GM23338 (cell line): ENCODE results near the gene SLC6A11. TPM values are rescaled to one million over a fixed set of nuclear protein-coding genes. Genes with fewer than 3 reads are reported as not detected.

Experiments
- CREB1 ChIP-seq: fragments of 250-450 bp; sonication (Bioruptor Pico); IDR thresholded peaks from 2 replicates; pipeline ENCODE4 v1.5.0; 2020; ENCODE audit warnings: low read depth, mild to moderate bottlenecking, moderate library complexity
- POLR2AphosphoS5 ChIP-seq: IDR thresholded peaks from 2 replicates; pipeline ENCODE4 v1.6.1; 2016; ENCODE audit warnings: antibody characterized with exemption, low read depth
- ZNF114 ChIP-seq: fragments of 250-450 bp; sonication (Bioruptor Pico); IDR thresholded peaks from 2 replicates; pipeline ENCODE4 v1.5.0; 2020; ENCODE audit warnings: mild to moderate bottlenecking, moderate library complexity
- ZNF331 ChIP-seq: fragments of 250-450 bp; sonication (Bioruptor Pico); IDR thresholded peaks from 2 replicates; pipeline ENCODE4 v1.5.0; 2020; ENCODE audit warnings: low read depth, mild to moderate bottlenecking, moderate library complexity
- polyA plus RNA-seq: library from polyadenylated mRNA; unstranded; fragments of >200 nt; fragmentation: Nextera tagmentation; extraction: Ambion mirVana; gene quantifications from 2 replicates; pipeline ENCODE4 v1.2.1, GENCODE V29; 2016
- total RNA-seq: library from RNA; depleted of rRNA; stranded (reverse); fragments of >200 nt; shearing (Covaris generic); gene quantifications from 2 replicates; pipeline ENCODE4 v1.2.3, GENCODE V29; 2014
- TF ChIP-seq, protein P1 (sequence below): fragments of 250-450 bp; sonication (Bioruptor Pico); IDR thresholded peaks from 2 replicates; pipeline ENCODE4 v1.5.0; 2020; ENCODE audit warnings: mild to moderate bottlenecking, moderate library complexity
- TF ChIP-seq, protein P2 (sequence below): IDR thresholded peaks from one replicate; pipeline ENCODE4 v1.6.1; 2018; ENCODE audit warnings: antibody characterized with exemption; ENCODE audit not compliant: unreplicated experiment

SLC6A11 gene
- total and polyA plus RNA-seq, 2 experiments from 2014 or later = 0.47 to 1.1 TPM

DNA sequence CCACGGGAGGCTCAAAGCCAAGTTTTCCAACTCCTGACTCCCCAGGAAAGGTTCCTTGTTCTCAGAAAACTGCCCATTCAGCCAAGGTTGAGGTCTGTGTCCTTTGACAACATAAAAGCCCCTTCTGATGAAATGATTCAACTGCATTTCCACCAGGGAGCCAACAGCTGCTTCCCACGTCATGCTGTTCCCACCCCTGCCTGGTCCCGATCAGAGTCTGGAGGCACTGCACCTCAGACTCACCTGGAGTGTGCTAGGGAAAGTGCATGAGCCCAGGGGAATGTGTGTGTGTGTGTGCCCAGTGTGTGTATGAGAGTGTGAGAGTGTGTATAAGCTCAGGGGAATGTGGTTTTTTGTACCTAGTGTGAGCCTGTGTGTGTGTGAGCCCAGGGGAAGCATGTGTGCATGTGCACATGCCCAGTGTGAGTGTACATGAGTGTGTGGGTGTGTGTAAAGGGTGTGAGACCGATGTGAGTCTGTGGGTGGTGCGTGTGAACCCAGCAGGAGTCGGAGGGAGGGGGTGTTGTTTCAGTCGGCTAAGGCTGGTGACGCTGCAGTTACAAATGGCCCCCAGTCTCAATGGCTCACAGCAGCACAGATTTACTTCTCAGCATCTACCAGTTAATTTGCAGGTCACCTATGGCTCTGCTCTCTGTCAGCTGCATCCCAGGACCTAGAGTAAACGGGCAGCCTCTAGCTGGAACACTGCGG is 156.2 kb downstream of the SLC6A11 start (continued):
- TF ChIP-seq, protein P1, sequence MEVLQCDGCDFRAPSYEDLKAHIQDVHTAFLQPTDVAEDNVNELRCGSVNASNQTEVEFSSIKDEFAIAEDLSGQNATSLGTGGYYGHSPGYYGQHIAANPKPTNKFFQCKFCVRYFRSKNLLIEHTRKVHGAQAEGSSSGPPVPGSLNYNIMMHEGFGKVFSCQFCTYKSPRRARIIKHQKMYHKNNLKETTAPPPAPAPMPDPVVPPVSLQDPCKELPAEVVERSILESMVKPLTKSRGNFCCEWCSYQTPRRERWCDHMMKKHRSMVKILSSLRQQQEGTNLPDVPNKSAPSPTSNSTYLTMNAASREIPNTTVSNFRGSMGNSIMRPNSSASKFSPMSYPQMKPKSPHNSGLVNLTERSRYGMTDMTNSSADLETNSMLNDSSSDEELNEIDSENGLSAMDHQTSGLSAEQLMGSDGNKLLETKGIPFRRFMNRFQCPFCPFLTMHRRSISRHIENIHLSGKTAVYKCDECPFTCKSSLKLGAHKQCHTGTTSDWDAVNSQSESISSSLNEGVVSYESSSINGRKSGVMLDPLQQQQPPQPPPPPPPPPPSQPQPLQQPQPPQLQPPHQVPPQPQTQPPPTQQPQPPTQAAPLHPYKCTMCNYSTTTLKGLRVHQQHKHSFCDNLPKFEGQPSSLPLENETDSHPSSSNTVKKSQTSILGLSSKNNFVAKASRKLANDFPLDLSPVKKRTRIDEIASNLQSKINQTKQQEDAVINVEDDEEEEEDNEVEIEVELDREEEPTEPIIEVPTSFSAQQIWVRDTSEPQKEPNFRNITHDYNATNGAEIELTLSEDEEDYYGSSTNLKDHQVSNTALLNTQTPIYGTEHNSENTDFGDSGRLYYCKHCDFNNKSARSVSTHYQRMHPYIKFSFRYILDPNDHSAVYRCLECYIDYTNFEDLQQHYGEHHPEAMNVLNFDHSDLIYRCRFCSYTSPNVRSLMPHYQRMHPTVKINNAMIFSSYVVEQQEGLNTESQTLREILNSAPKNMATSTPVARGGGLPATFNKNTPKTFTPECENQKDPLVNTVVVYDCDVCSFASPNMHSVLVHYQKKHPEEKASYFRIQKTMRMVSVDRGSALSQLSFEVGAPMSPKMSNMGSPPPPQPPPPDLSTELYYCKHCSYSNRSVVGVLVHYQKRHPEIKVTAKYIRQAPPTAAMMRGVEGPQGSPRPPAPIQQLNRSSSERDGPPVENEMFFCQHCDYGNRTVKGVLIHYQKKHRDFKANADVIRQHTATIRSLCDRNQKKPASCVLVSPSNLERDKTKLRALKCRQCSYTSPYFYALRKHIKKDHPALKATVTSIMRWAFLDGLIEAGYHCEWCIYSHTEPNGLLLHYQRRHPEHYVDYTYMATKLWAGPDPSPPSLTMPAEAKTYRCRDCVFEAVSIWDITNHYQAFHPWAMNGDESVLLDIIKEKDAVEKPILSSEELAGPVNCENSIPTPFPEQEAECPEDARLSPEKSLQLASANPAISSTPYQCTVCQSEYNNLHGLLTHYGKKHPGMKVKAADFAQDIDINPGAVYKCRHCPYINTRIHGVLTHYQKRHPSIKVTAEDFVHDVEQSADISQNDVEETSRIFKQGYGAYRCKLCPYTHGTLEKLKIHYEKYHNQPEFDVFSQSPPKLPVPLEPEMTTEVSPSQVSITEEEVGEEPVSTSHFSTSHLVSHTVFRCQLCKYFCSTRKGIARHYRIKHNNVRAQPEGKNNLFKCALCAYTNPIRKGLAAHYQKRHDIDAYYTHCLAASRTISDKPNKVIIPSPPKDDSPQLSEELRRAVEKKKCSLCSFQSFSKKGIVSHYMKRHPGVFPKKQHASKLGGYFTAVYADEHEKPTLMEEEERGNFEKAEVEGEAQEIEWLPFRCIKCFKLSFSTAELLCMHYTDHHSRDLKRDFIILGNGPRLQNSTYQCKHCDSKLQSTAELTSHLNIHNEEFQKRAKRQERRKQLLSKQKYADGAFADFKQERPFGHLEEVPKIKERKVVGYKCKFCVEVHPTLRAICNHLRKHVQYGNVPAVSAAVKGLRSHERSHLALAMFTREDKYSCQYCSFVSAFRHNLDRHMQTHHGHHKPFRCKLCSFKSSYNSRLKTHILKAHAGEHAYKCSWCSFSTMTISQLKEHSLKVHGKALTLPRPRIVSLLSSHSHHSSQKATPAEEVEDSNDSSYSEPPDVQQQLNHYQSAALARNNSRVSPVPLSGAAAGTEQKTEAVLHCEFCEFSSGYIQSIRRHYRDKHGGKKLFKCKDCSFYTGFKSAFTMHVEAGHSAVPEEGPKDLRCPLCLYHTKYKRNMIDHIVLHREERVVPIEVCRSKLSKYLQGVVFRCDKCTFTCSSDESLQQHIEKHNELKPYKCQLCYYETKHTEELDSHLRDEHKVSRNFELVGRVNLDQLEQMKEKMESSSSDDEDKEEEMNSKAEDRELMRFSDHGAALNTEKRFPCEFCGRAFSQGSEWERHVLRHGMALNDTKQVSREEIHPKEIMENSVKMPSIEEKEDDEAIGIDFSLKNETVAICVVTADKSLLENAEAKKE (CRISPR knock-in tag) = no peak
- TF ChIP-seq ZNF114 (CRISPR knock-in tag) (no peak), CREB1 (CRISPR knock-in tag) (no peak), POLR2AphosphoS5 (no peak), ZNF331 (CRISPR knock-in tag) (no peak)
- TF ChIP-seq, protein P2, sequence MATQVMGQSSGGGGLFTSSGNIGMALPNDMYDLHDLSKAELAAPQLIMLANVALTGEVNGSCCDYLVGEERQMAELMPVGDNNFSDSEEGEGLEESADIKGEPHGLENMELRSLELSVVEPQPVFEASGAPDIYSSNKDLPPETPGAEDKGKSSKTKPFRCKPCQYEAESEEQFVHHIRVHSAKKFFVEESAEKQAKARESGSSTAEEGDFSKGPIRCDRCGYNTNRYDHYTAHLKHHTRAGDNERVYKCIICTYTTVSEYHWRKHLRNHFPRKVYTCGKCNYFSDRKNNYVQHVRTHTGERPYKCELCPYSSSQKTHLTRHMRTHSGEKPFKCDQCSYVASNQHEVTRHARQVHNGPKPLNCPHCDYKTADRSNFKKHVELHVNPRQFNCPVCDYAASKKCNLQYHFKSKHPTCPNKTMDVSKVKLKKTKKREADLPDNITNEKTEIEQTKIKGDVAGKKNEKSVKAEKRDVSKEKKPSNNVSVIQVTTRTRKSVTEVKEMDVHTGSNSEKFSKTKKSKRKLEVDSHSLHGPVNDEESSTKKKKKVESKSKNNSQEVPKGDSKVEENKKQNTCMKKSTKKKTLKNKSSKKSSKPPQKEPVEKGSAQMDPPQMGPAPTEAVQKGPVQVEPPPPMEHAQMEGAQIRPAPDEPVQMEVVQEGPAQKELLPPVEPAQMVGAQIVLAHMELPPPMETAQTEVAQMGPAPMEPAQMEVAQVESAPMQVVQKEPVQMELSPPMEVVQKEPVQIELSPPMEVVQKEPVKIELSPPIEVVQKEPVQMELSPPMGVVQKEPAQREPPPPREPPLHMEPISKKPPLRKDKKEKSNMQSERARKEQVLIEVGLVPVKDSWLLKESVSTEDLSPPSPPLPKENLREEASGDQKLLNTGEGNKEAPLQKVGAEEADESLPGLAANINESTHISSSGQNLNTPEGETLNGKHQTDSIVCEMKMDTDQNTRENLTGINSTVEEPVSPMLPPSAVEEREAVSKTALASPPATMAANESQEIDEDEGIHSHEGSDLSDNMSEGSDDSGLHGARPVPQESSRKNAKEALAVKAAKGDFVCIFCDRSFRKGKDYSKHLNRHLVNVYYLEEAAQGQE = no peak
